DOHH2 (cell line): ENCODE results near the gene RAD52.

Experiments used
- H3F3A ChIP-seq: fragments of 200-600 bp; sonication (generic), shearing (Covaris generic); 2 replicates; pipeline ENCODE4 v1.6.0; 2016; ENCODE audit warnings: antibody characterized with exemption, mild to moderate bottlenecking; ENCODE audit not compliant: control insufficient read depth, insufficient read depth
- H3K27ac ChIP-seq: fragments of 200-600 bp; sonication (generic); 2 replicates; pipeline ENCODE4 v1.5.1; 2014; ENCODE audit warnings: low read depth, mild to moderate bottlenecking, low read length, moderate library complexity
- H3K27me3 ChIP-seq: fragments of 200-600 bp; sonication (generic); 2 replicates; pipeline ENCODE4 v1.6.1; 2014; ENCODE audit warnings: mild to moderate bottlenecking, low read length, mixed read lengths; ENCODE audit not compliant: control insufficient read depth
- H3K36me3 ChIP-seq: fragments of 200-600 bp; sonication (generic); 2 replicates; pipeline ENCODE4 v1.6.1; 2014; ENCODE audit warnings: mild to moderate bottlenecking, low read length, moderate library complexity, mixed read lengths; ENCODE audit not compliant: control insufficient read depth
- H3K4me1 ChIP-seq: fragments of 200-600 bp; sonication (generic); 2 replicates; pipeline ENCODE4 v1.6.1; 2014; ENCODE audit warnings: mild to moderate bottlenecking, low read length, mixed read lengths; ENCODE audit not compliant: control insufficient read depth
- H3K4me2 ChIP-seq: fragments of 200-600 bp; sonication (generic); 2 replicates; pipeline ENCODE4 v1.6.0; 2014; ENCODE audit warnings: mild to moderate bottlenecking, low read length, moderate library complexity
- H3K4me3 ChIP-seq: fragments of 200-600 bp; sonication (generic); 2 replicates; pipeline ENCODE4 v1.5.1; 2014; ENCODE audit warnings: mild to moderate bottlenecking, low read length, mixed read lengths
- H3K79me2 ChIP-seq: fragments of 200-600 bp; sonication (generic); 2 replicates; pipeline ENCODE4 v1.6.1; 2014; ENCODE audit warnings: mild to moderate bottlenecking, low read length, mixed read lengths; ENCODE audit not compliant: control insufficient read depth
- H3K9me2 ChIP-seq: fragments of 200-600 bp; sonication (generic); replicated peaks from 2 replicates; pipeline ENCODE4 v1.6.1; 2014; ENCODE audit warnings: mild to moderate bottlenecking, low read length, mixed read lengths; ENCODE audit not compliant: control insufficient read depth
- H3K9me3 ChIP-seq: fragments of 200-600 bp; sonication (generic); 2 replicates; pipeline ENCODE4 v1.6.1; 2014; ENCODE audit warnings: antibody characterized with exemption, low read length, mixed read lengths; ENCODE audit not compliant: control insufficient read depth, insufficient read depth
- H4K20me1 ChIP-seq: fragments of 200-600 bp; sonication (generic); 2 replicates; pipeline ENCODE4 v1.6.0; 2014; ENCODE audit warnings: low read depth, mild to moderate bottlenecking, antibody characterized with exemption, low read length, moderate library complexity; ENCODE audit not compliant: control insufficient read depth, insufficient read depth
- CTCF ChIP-seq: fragments of 200-600 bp; sonication (generic); IDR thresholded peaks from one replicate; pipeline ENCODE4 v1.5.1; 2014; ENCODE audit warnings: antibody characterized with exemption, mild to moderate bottlenecking, low read depth, low read length; ENCODE audit not compliant: poor library complexity, severe bottlenecking
- EZH2phosphoT487 ChIP-seq: fragments of 200-600 bp; sonication (generic); IDR thresholded peaks from 2 replicates; pipeline ENCODE4 v1.6.1; 2017; ENCODE audit warnings: borderline replicate concordance, mild to moderate bottlenecking, antibody characterized with exemption, low read length, moderate library complexity, mixed read lengths

The RAD52 gene

GRCh38 chr12:879641-880040 lies 69.9 kb downstream of the RAD52 start:
- Histone ChIP-seq H3F3A (peaks cover 6% of the 10 kb centered on the region; the same call in 1 of the 2 replicates), H3K4me1 (no peaks in the 10 kb centered on the region), H3K27ac (no peak overlapping the region), H3K79me2 (no peaks in the 10 kb centered on the region), H3K9me3 (no peaks in the 10 kb centered on the region), H3K36me3 (peaks cover 75% of the 10 kb centered on the region), H3K9me2 (no peaks in the 10 kb centered on the region), H4K20me1 (no peaks in the 10 kb centered on the region), H3K27me3 (no peaks in the 10 kb centered on the region), H3K4me3 (no peak overlapping the region), H3K4me2 (no peak overlapping the region)
- no peak for TF ChIP-seq CTCF
- TF ChIP-seq EZH2phosphoT487, result no peak

- H3K79me2 ChIP-seq, result no peaks in the 10 kb centered on the region
- H3K4me2 ChIP-seq, result no peak overlapping the region
- no peaks in the 10 kb centered on the region for H3K4me1 ChIP-seq
- H3K9me3 ChIP-seq, result no peaks in the 10 kb centered on the region
- H3K36me3 ChIP-seq, result peaks cover 53% of the 10 kb centered on the region
- H4K20me1 ChIP-seq, result no peaks in the 10 kb centered on the region
- no peak overlapping the region for H3K27ac ChIP-seq
- H3K27me3 ChIP-seq, result no peaks in the 10 kb centered on the region
- no peak overlapping the region for H3K4me3 ChIP-seq
- H3F3A ChIP-seq, result peaks cover 7% of the 10 kb centered on the region; the same call in 1 of the 2 replicates
- H3K9me2 ChIP-seq, result no peaks in the 10 kb centered on the region
- TF ChIP-seq CTCF (no peak), EZH2phosphoT487 (no peak)
Measured at GRCh38 chr12:873954-874353, 75.5 kb downstream of the RAD52 start.

GRCh38 chr12:870378-870777 lies 79.1 kb downstream of the RAD52 start:
- H3F3A ChIP-seq, result peaks cover 4% of the 10 kb centered on the region; the same call in 1 of the 2 replicates
- H3K36me3 ChIP-seq, result peaks cover 58% of the 10 kb centered on the region
- no peak overlapping the region for H3K4me3 ChIP-seq

More at GRCh38 chr12:870378-870777, 79.1 kb downstream of the RAD52 start:
- no peaks in the 10 kb centered on the region for H3K9me2 ChIP-seq
- H3K4me2 ChIP-seq, result no peak overlapping the region
- no peaks in the 10 kb centered on the region for H3K79me2 ChIP-seq
- TF ChIP-seq CTCF, result no peak
- no peak for TF ChIP-seq EZH2phosphoT487
- H3K9me3 ChIP-seq, result no peaks in the 10 kb centered on the region
- H3K27me3 ChIP-seq, result no peaks in the 10 kb centered on the region
- H3K4me1 ChIP-seq, result no peaks in the 10 kb centered on the region
- no peaks in the 10 kb centered on the region for H4K20me1 ChIP-seq
- H3K27ac ChIP-seq, result no peak overlapping the region
